Breast epithelium (tissue), 4 donors: Measurements from ENCODE around the gene YTHDF1. TPM values are rescaled to one million over a fixed set of nuclear protein-coding genes. Genes with fewer than 3 reads are reported as not detected.
A peak's percentile ranks its signal among the peaks of the same experiment; 100 is the strongest.

Source experiments
- DNase-seq, 2 donors: peaks; one replicate each; pipeline ENCODE4 v3.0.0-alpha.2; 2019; ENCODE audit warnings: low spot score in 2 of 2
- H3K27ac ChIP-seq, 2 donors: fragments of 200-600 bp; sonication (generic) in 1 of 2; one replicate each; pipeline ENCODE4 v1.5.1; 2016 to 2019; ENCODE audit warnings: mild to moderate bottlenecking in 1 of 2
- H3K27me3 ChIP-seq, 2 donors: fragments of 200-600 bp; sonication (generic) in 1 of 2; one replicate each; pipeline versions ENCODE4 v1.5.1 to v1.6.0; 2017 to 2019; ENCODE audit warnings: control low read depth in 1 of 2, mild to moderate bottlenecking in 1 of 2
- H3K36me3 ChIP-seq: fragments of 200-600 bp; one replicate; pipeline ENCODE4 v1.5.1; 2019
- H3K4me1 ChIP-seq, 2 donors: fragments of 200-600 bp; sonication (generic); one replicate each; pipeline ENCODE4 v1.5.1; 2016 to 2019; ENCODE audit warnings: control low read depth in 1 of 2
- H3K4me3 ChIP-seq, 3 donors: fragments of 200-600 bp; sonication (generic); 1 replicate in 2 of 3; 2 replicates in 1 of 3; pipeline ENCODE4 v1.5.1; 2016 to 2019; ENCODE audit warnings: mild to moderate bottlenecking in 3 of 3, moderate library complexity in 2 of 3
- H3K9me3 ChIP-seq, 2 donors: fragments of 200-600 bp; sonication (generic) in 1 of 2; one replicate each; pipeline ENCODE4 v1.5.1; 2016 to 2019; ENCODE audit warnings: control low read depth in 1 of 2
- POLR2A ChIP-seq: fragments of 450-650 bp; IDR thresholded peaks from one replicate; pipeline ENCODE4 v1.6.1; 2016; ENCODE audit warnings: antibody characterized with exemption, mild to moderate bottlenecking, moderate library complexity
- POLR2AphosphoS5 ChIP-seq, 3 donors: sonication (generic); formaldehyde crosslinking; IDR thresholded peaks; one replicate each; pipeline ENCODE4 v1.6.1; 2017; ENCODE audit warnings: antibody characterized with exemption in 3 of 3
- intact Hi-C: fragments of 100-400 bp; cut with DNase I; formaldehyde crosslinking; loops from one replicate; pipeline ENCODE4 v1.15.1; 2023; ENCODE audit warnings: low total_unique reads
- total RNA-seq, 3 donors: library from RNA; depleted of rRNA; stranded (reverse); fragments of >200 nt; gene quantifications; one replicate each; pipeline ENCODE4 v1.1.0, GENCODE V29; 2016
- TF ChIP-seq, protein P1 (sequence below), 3 donors: fragments of 450-650 bp; IDR thresholded peaks; one replicate each; pipeline ENCODE4 v1.5.1; 2016 to 2017; ENCODE audit warnings: antibody characterized with exemption in 3 of 3, mild to moderate bottlenecking in 3 of 3, moderate library complexity in 3 of 3

YTHDF1 gene
- total RNA-seq, 3 donors from 2014 or later: 23.0 to 32.8 (median 28.2) TPM

DNA sequence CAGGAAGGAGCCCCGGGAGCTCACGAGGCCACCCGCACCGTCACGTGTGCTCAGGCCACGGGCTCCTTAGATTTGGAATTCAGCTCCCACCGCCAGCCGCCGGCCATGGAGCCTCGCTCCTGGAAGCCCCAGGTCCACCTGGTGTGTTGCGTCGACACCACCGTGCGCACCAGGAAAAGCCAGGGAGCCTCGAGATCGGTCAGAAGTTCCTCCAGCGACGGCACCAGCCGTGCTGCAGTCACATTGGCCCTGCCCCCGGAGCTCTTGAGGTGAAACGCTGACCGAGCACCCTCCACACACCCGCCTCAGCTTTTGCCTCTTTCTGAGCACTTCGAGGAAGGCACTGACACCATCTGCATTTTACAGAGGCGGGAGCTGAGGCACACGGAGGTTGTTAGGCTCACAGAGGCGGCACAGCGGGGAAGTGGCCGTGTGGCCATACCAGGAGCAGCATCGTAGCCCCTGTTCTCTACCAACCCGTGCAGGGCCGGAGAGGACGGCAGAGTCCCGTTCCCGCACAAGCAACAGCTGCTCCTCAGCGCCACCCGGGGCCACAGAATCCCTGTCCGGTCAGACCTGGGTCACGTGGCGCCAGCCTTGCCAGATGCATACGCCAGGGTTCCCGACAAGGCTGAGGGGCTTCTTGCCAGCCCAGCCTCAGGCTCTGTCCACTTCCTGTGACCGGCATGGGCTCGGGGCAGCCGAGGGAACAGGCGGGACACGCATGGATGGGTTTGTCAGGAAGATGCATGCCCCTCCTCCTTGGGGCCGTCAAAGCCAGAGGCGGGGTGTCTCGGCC lies 30.8 kb upstream of the YTHDF1 start:
- H3K4me3 ChIP-seq: peak overlapping the region in 1 of 3 donors; percentile 15
- H3K9me3 ChIP-seq: no peaks in the 10 kb centered on the region
- H3K27ac ChIP-seq: no peak overlapping the region
- H3K27me3 ChIP-seq: peaks cover 0 to 68% of the 10 kb centered on the region in 2 donors
- no peaks in the 10 kb centered on the region for H3K36me3 ChIP-seq
- H3K4me1 ChIP-seq: no peaks in the 10 kb centered on the region
- TF ChIP-seq, protein P1, sequence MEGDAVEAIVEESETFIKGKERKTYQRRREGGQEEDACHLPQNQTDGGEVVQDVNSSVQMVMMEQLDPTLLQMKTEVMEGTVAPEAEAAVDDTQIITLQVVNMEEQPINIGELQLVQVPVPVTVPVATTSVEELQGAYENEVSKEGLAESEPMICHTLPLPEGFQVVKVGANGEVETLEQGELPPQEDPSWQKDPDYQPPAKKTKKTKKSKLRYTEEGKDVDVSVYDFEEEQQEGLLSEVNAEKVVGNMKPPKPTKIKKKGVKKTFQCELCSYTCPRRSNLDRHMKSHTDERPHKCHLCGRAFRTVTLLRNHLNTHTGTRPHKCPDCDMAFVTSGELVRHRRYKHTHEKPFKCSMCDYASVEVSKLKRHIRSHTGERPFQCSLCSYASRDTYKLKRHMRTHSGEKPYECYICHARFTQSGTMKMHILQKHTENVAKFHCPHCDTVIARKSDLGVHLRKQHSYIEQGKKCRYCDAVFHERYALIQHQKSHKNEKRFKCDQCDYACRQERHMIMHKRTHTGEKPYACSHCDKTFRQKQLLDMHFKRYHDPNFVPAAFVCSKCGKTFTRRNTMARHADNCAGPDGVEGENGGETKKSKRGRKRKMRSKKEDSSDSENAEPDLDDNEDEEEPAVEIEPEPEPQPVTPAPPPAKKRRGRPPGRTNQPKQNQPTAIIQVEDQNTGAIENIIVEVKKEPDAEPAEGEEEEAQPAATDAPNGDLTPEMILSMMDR (IDR thresholded peaks at IDR 0.05): no peak
- no peak for TF ChIP-seq POLR2A
- intact Hi-C loops: no loop called here
- no peak for DNase-seq

DNA sequence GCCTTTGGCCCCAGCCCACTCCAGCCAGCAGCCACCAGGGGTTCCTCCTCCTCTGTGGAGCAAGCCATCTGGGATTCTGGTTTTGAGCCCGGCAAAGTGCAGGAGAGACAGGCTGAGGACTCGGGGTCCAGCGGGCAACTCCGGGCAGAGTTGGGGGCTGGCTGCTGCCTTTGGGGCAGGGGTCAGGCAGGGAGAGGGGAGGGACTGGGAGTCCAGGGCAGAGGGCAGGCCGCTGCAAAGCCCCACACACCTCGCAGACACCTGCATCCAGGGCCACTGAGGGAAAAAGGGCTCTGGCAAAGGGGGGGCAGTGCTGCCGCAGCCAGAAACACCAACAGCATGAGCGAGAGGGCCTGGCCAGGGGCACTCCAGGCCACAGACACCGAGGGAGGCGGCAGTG lies 28.5 kb upstream of the YTHDF1 start:
- Histone ChIP-seq H3K27me3 (peaks cover 0 to 62% of the 10 kb centered on the region in 2 donors), H3K36me3 (no peaks in the 10 kb centered on the region), H3K27ac (no peak overlapping the region), H3K9me3 (no peaks in the 10 kb centered on the region), H3K4me3 (no peak overlapping the region), H3K4me1 (no peaks in the 10 kb centered on the region)
- no peak for TF ChIP-seq POLR2AphosphoS5 (IDR thresholded peaks at IDR 0.05)
- TF ChIP-seq POLR2A: no peak
- TF ChIP-seq, protein P1 (IDR thresholded peaks at IDR 0.05): no peak
- intact Hi-C loops: no loop called here
- DNase-seq: no peak

DNA sequence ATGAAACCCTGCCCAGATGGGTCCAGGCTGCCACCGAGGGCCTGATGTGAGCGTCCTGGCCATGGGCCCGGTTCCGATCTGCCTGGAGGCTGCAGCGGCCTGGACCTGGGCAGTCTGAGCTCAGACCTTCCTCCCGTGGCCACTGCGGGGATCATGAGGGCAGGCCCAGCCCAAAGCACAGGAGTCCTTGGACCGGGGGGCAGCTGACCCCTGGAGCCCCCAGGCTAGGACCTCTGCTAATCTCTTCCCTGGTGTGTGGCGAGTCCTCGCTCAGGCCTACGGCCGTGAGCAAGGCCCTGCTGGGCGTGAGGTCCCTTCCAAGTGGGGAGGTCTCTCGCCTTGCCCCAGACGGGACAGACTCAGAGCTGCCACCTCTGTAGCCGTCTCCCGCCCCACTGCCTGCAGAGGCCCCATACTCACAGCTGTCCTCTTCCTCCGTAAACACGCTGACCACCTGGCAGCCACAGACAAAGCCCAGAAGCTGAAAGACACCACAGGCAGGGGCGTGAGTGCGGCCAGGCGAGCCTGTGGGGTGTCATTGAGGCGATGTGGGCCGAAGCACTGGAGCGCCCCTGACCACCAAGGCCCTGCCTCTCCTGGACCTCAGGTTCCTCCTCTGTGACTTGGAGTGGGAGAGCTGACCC lies 27.8 kb upstream of the YTHDF1 start:
- H3K4me1 ChIP-seq: no peaks in the 10 kb centered on the region
- no peak overlapping the region for H3K27ac ChIP-seq
- no peak for DNase-seq
- H3K36me3 ChIP-seq: no peaks in the 10 kb centered on the region
- peaks cover 0 to 57% of the 10 kb centered on the region in 2 donors for H3K27me3 ChIP-seq
- no peak for TF ChIP-seq POLR2AphosphoS5 (IDR thresholded peaks at IDR 0.05)
- TF ChIP-seq POLR2A: no peak
- TF ChIP-seq, protein P1 (IDR thresholded peaks at IDR 0.05): no peak
- intact Hi-C loops: no loop called here
- H3K9me3 ChIP-seq: no peaks in the 10 kb centered on the region
- no peak overlapping the region for H3K4me3 ChIP-seq

DNA sequence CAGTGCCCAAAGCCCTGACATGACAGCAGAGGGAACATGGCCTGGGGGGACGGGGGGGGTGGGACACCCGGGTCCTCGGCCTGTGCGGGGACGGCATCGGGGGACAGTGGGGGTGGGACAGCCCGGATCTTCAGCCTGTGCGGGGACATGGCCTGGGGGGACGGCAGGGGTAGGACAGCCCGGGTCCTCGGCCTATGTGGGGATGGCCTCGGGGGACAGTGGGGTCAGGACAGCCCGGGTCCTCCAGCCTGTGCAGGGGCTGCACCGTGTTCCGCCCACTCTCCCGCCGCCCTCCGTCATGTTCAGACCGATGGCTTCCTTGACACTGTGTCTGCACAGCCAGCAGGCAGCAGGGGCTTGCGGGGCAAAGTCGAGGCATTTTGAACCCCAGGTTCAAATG lies 26.8 kb upstream of the YTHDF1 start:
- peaks cover 0 to 47% of the 10 kb centered on the region in 2 donors for H3K27me3 ChIP-seq
- intact Hi-C loops: no loop called here

More for the DNA sequence above, 26.8 kb upstream of the YTHDF1 start:
- TF ChIP-seq, protein P1 (IDR thresholded peaks at IDR 0.05): no peak
- TF ChIP-seq POLR2AphosphoS5 (IDR thresholded peaks at IDR 0.05): no peak
- no peak for TF ChIP-seq POLR2A
- no peak overlapping the region for H3K27ac ChIP-seq
- no peak overlapping the region for H3K4me3 ChIP-seq
- H3K9me3 ChIP-seq: no peaks in the 10 kb centered on the region
- no peaks in the 10 kb centered on the region for H3K4me1 ChIP-seq
- H3K36me3 ChIP-seq: no peaks in the 10 kb centered on the region
- no peak for DNase-seq
